Right cardiac atrium (tissue), 5 donors: Measurements from ENCODE around the gene GPATCH1. TPM values are rescaled to one million over a fixed set of nuclear protein-coding genes. Genes with fewer than 3 reads are reported as not detected.
A peak's percentile ranks its signal among the peaks of the same experiment; 100 is the strongest.

ENCODE experiments used
- ATAC-seq, 2 donors: fragments of 200-7000 bp; cut with Tn5 transposase; one replicate each; pipeline versions ENCODE4 v1.8.0 to v1.9.1; 2020; ENCODE audit warnings: moderate library complexity in 2 of 2, mild to moderate bottlenecking in 1 of 2
- DNase-seq, 3 donors: peaks; one replicate each; pipeline ENCODE4 v3.0.0-alpha.2; 2020
- H3K27ac ChIP-seq: one replicate; pipeline ENCODE4 v1.5.1; 2013; ENCODE audit warnings: mild to moderate bottlenecking, low read length, control low read depth, moderate library complexity
- H3K27me3 ChIP-seq: one replicate; pipeline ENCODE4 v1.6.1; 2013; ENCODE audit not compliant: control insufficient read depth, insufficient read depth
- H3K4me1 ChIP-seq: one replicate; pipeline ENCODE4 v1.6.1; 2013; ENCODE audit warnings: low read length; ENCODE audit not compliant: control insufficient read depth, insufficient read depth
- H3K4me3 ChIP-seq: one replicate; pipeline ENCODE4 v1.5.1; 2013; ENCODE audit warnings: low read length, control low read depth
- H3K9me3 ChIP-seq: one replicate; pipeline ENCODE4 v1.6.1; 2013; ENCODE audit warnings: low read length; ENCODE audit not compliant: control insufficient read depth
- WGBS: extraction: QIAGEN DNeasy Blood & Tissue Kit; methylation state at CpG from one replicate; pipeline ENCODE4 v1.1.7; 2013; 5-methylcytosine and 5-hydroxymethylcytosine counted together
- intact Hi-C, 4 donors: fragments of 100-400 bp; cut with DNase I; formaldehyde crosslinking; loops; one replicate each; pipeline versions ENCODE4 v1.11.0 to v1.14.0; 2022 to 2023
- polyA plus RNA-seq: library from polyadenylated mRNA; stranded (reverse); fragments of 200-250 nt; gene quantifications from one replicate; pipeline ENCODE4 v1.2.3, GENCODE V29; 2013
- total RNA-seq, 4 donors: library from RNA; stranded (reverse); fragmentation: NEBNext Ultra II Directional; extraction: Animal tissue kit (Norgen Biotek cat#: 25700); gene quantifications; one replicate each; pipeline ENCODE4 v1.2.1, GENCODE V29; 2021
- donor health status: healthy with polysubstance abuse.
- donor health status: DM: no; HTN: yes; CAD: no.
- donor health status: DM: no; HTN: no; CAD: no.
- donor health status: DM: no; HTN: yes; CAD: no; lungs with severe emphysema.
- donor health status: DM: yes; HTN: yes; CAD: no.

Gene GPATCH1
- total and polyA plus RNA-seq, 5 donors = 3.0 to 7.2 (median 5.4) TPM

DNA sequence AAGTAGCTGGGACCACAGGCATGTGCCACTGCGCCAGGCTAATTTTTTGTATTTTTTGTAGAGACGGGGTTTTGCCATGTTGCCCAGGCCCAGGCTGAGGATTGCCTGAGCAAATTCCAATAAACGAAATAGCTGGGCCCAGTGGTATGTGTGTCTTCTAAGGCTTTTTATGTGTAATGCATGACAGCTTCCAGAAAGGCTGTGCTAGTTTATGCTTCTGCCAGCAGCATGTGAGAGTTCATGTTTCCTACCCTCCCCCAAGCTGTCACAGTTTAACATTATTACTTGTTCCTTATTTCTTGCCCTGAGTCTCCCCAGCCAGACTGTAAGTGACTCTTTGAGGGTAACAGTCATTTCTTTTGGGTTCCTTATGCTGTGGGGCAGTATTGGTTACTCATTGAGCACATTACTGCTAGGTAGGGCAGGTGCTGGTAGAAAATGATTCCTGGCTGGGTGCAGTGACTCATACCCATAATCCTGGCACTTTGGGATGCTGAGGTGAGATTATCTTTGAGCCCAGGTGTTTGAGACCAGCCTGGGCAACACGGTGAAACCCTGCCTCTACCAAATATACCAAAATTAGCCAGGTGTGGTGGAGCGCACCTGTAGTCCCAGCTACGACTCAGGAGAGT, 13.6 kb downstream of the GPATCH1 start:
- Histone ChIP-seq H3K27me3 (no peaks in the 10 kb centered on the region), H3K4me1 (no peaks in the 10 kb centered on the region), H3K27ac (no peak overlapping the region), H3K4me3 (no peak overlapping the region), H3K9me3 (no peaks in the 10 kb centered on the region)
- intact Hi-C loops = no loop called here
- ATAC-seq (no peak), DNase-seq (no peak)
- 93% methylated on average over 6 of the region's 6 CpGs for WGBS

DNA sequence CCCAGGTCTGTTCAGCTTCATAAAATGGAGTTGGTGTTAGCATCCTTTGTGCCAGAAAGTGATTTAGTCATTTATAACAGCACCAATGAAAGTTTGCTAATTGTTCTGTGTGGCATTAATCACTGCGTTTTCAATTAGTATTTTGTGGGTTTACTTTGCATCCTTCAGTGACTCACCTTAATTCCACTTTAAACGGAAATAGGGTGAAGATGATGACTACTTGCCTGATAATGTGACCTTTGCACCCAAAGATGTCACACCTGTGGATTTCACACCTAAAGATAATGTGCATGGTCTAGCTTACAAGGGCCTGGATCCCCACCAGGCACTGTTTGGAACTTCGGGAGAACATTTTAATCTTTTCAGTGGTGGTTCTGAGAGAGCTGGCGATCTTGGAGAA, 15.0 kb downstream of the GPATCH1 start:
- 86% methylated on average over 4 of the region's 4 CpGs for WGBS
- Histone ChIP-seq H3K9me3 (no peaks in the 10 kb centered on the region), H3K27me3 (no peaks in the 10 kb centered on the region), H3K27ac (no peak overlapping the region), H3K4me3 (no peak overlapping the region), H3K4me1 (no peaks in the 10 kb centered on the region)
- intact Hi-C loops = no loop called here
- DNase-seq (no peak), ATAC-seq (no peak)

DNA sequence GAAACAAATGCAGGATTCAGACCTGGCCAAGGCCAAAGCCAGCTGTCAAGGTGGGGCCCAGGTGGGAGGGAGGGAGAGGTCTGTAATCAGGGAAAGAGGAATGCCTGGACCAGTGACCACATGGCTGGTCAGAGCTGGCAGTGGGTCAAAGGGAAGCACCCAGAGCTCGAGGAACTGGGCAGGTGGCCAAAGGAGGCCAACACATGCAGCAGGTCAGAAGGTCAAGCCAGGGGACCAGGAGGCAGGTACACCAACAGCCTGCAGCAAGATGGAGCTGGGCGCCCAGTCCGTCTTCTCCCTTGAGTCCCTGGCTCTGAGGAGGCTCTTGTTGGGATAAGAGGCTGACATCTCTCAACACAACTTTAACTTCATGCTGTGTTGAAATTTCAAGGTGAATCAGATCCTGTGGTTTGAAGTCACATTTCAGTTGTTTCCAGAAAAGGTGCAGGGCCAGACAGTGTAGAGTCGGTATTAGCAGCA, 17.1 kb downstream of the GPATCH1 start:
- intact Hi-C loops = no loop called here
- no peaks in the 10 kb centered on the region for H3K4me1 ChIP-seq
- WGBS = 69% methylated on average over 4 of the region's 4 CpGs

DNA sequence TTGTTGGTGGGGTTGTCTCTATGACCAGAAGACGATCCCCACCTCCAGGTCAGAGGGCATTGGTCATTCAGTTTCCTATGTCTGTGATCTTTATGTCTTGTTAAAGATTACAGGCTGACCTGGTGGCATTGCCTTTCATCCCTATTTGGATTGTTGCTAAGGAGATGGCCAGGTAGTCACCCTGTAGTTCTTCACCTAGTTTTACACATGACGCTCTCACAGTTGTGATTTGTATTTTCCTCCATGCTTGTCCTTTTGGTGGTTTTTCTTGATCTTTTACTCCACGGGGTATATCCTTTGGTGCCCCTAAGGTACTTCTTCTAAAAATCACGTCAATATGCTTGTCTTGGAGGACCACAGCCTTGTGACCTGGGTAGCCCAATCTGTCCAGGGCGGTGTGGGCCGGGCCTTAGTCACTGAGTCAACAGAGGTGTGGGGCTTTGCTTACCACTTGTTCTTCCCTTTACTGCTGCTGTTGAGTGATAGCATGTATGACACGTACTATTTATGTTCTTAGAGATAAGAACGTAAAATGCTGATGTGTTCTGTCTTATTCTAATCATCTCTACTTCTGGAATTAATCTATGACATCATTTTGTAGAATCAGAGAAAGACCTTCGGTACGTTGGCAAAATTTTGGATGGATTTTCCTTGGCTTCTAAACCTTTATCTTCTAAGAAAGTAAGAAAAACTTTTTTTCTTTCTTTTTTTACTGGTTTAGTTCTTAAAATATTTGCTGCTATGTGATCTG, 20.1 kb downstream of the GPATCH1 start:
- Histone ChIP-seq H3K27ac (no peak overlapping the region), H3K9me3 (no peaks in the 10 kb centered on the region), H3K4me3 (no peak overlapping the region), H3K4me1 (no peaks in the 10 kb centered on the region), H3K27me3 (no peaks in the 10 kb centered on the region)
- intact Hi-C loops = no loop called here
- no peak for DNase-seq
- peak in 1 of 2 donors; percentile 43 for ATAC-seq
- 72% methylated on average over 10 of the region's 10 CpGs for WGBS

More for the DNA sequence above, 17.1 kb downstream of the GPATCH1 start:
- Histone ChIP-seq H3K4me3 (no peak overlapping the region), H3K27ac (no peak overlapping the region), H3K9me3 (no peaks in the 10 kb centered on the region), H3K27me3 (no peaks in the 10 kb centered on the region)
- DNase-seq = peak in 1 of 3 donors; percentile 47
- no peak for ATAC-seq

DNA sequence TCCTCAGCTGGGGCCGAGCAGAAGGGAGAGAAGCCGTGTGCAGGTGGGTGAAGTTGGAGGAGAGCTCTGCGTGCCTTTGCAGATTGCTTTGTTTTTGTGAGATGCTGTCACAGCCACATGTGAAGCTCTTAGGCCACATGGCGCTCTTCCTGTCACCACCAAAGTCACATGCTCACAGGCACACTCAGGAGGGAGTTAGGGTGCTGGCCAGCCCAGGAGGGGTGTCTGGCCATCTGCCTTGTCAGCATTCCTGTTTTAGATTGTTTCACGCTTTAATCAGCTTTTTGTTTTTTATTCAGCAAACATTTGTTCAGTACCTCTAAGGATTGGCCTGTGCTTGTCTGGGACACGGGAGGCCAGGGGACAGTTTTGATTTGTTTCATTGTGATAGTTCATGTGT, 21.9 kb downstream of the GPATCH1 start:
- no peaks in the 10 kb centered on the region for H3K4me1 ChIP-seq
- H3K27ac ChIP-seq = no peak overlapping the region
- H3K4me3 ChIP-seq = no peak overlapping the region
- 77% methylated on average over 6 of the region's 6 CpGs for WGBS
- ATAC-seq (no peak), DNase-seq (no peak)
- no peaks in the 10 kb centered on the region for H3K27me3 ChIP-seq
- no peaks in the 10 kb centered on the region for H3K9me3 ChIP-seq
- intact Hi-C loops = no loop called here

DNA sequence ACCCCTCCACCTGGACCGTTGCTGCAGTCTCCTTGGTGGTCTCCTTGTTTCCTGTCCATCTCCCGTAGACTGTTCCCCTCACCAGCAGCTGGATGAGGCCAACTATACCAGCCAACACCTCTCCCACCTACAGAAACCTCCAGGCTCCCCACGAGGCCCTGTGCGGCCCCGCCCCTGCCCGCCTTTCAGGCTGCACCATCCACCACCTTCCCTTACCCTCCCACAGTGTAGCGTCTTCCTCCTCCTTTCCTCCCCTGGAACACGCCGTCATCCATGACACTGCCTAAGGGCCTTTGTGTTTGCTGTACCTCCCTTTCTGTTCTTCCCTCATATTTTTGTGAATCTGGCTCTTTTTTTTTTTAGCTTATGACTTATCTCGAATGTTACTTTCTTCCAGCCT, 27.2 kb downstream of the GPATCH1 start:
- no peaks in the 10 kb centered on the region for H3K9me3 ChIP-seq
- no peak overlapping the region for H3K4me3 ChIP-seq
- 93% methylated on average over 10 of the region's 10 CpGs for WGBS
- intact Hi-C loops = no loop called here
- ATAC-seq (no peak), DNase-seq (no peak)
- H3K4me1 ChIP-seq = no peaks in the 10 kb centered on the region
- H3K27me3 ChIP-seq = no peaks in the 10 kb centered on the region
- no peak overlapping the region for H3K27ac ChIP-seq

DNA sequence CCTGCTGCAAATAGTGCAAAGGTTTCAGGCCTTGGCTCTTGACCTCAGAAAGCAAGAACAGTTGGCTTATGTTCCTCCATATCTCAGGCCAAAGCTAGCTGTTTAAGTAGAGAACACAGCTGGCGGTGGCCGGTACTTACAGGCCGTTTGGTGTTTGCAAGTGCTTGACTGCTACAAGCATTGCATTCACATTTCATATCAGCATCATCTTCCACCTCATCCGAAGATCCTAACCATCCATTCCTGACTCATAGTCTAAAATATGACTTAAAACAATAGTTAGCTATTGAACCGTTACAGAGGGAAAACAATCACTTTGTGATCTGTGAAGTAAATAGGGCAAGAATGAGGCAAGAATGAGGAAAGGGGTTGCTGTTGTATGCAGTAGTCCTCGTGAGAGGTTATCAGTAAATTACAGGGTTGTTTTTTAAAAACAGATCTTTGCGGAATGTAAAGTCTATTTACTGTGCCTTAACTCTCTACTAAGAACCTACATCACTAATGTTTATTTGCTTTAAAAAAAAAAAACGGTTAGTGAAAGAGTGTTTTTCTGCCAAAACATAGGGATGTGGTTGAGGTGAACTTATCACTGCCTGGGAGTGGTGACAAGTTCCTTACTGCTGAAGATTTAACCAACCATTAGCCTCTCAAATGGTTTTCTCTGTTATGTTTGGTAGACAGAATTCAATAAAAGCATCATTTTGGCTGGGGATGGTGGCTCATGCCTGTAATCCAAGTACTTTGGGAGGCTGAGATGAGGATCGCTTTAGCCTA, 29.3 kb downstream of the GPATCH1 start:
- H3K27me3 ChIP-seq = no peaks in the 10 kb centered on the region
- intact Hi-C loops = no loop called here
- H3K4me3 ChIP-seq = no peak overlapping the region
- ATAC-seq (no peak), DNase-seq (no peak)
- WGBS = 84% methylated on average over 9 of the region's 9 CpGs
- no peak overlapping the region for H3K27ac ChIP-seq
- no peaks in the 10 kb centered on the region for H3K9me3 ChIP-seq
- H3K4me1 ChIP-seq = no peaks in the 10 kb centered on the region

DNA sequence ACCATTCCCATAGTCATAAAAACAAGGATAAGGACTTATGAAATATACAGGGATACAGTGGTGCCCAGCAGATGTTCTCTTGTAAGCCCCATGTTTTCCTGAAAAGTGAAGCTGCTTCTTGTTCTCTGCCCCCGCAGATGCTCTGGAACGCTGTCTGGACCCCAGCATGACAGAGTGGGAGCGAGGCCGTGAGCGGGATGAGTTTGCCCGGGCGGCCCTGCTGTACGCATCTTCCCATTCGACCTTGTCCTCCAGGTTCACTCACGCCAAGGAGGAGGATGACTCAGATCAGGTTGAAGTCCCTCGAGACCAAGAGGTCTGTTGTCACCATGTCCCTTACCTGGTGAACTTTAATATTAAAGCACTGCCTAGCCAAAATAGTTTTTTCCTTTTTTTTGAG, 30.6 kb downstream of the GPATCH1 start:
- Histone ChIP-seq H3K9me3 (no peaks in the 10 kb centered on the region), H3K4me1 (no peaks in the 10 kb centered on the region), H3K27me3 (no peaks in the 10 kb centered on the region), H3K4me3 (no peak overlapping the region), H3K27ac (no peak overlapping the region)
- ATAC-seq = no peak
- DNase-seq = no peak
- WGBS = 97% methylated on average over 11 of the region's 11 CpGs
- intact Hi-C loops = no loop called here

DNA sequence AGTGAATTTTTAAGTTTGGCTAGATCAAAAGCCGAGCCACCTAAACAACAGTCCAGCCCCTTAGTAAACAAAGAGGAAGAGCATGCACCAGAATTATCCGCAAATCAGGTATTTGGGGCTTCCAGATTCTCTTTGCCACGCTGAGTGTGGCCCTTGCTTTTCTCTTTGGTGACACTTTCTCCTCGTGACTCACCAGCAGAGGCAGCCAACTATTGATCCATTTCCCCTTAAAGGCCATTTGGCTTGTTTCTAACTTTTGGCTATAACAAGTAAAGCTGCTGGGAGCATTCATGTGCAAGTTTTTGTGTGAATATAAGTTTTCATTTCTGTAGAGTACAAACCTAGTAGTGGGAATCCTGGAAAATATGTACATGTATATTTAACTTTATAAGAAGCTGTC, 33.3 kb downstream of the GPATCH1 start:
- Histone ChIP-seq H3K27me3 (no peaks in the 10 kb centered on the region), H3K4me3 (no peak overlapping the region), H3K9me3 (no peaks in the 10 kb centered on the region), H3K27ac (no peak overlapping the region), H3K4me1 (no peaks in the 10 kb centered on the region)
- ATAC-seq = no peak
- WGBS = 86% methylated on average over 4 of the region's 4 CpGs
- intact Hi-C loops = no loop called here
- DNase-seq = no peak

DNA sequence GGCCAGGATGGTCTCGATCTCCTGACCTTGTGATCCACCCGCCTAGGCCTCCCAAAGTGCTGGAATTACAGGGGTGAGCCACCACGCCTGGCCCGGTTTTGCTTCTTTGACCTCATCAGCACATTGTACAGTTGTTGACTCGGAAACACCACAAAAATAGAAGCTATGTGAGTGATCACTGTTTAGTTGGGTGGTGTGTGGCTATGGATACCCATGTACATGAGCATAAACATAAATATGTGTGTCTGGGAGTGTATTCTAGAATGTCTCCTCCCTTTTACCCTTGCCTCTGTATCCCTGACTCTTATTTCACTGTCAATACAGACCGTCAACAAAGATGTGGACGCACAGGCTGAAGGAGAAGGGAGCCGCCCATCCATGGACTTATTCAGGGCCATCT, 36.5 kb downstream of the GPATCH1 start:
- ATAC-seq (no peak), DNase-seq (no peak)

DNA sequence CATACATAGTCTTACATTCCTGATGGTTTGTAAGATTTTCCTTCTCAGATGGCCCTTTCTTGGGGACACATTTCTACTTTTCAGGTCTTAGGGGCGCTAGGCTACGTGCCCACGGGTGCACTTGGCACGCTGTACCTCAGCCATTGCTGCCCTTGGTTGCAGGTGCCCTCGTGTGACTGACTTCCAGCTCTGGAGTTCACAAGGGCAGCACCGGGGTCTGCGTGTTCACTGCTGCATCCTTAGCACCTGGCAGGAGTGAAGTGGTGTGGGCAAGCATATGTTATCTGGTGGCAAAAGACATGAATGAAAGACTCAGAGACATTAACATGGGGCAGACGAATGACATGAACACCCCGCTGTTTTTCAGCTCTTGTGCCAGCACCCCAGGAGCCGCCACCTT, 37.7 kb downstream of the GPATCH1 start:
- no peaks in the 10 kb centered on the region for H3K27me3 ChIP-seq
- H3K27ac ChIP-seq = no peak overlapping the region
- ATAC-seq (no peak), DNase-seq (no peak)
- H3K4me1 ChIP-seq = no peaks in the 10 kb centered on the region
- H3K4me3 ChIP-seq = no peak overlapping the region
- H3K9me3 ChIP-seq = no peaks in the 10 kb centered on the region
- intact Hi-C loops = no loop called here
- WGBS = 93% methylated on average over 10 of the region's 10 CpGs

More for the DNA sequence above, 36.5 kb downstream of the GPATCH1 start:
- no peak overlapping the region for H3K4me3 ChIP-seq
- H3K9me3 ChIP-seq = no peaks in the 10 kb centered on the region
- H3K4me1 ChIP-seq = no peaks in the 10 kb centered on the region
- intact Hi-C loops = no loop called here
- no peaks in the 10 kb centered on the region for H3K27me3 ChIP-seq
- no peak overlapping the region for H3K27ac ChIP-seq
- whole genome bisulfite sequencing = 93% methylated on average over 8 of the region's 8 CpGs
